ENCODE measurements around the gene AASS.
A peak's percentile ranks its signal among the peaks of the same experiment; 100 is the strongest.

The AASS gene

DNA sequence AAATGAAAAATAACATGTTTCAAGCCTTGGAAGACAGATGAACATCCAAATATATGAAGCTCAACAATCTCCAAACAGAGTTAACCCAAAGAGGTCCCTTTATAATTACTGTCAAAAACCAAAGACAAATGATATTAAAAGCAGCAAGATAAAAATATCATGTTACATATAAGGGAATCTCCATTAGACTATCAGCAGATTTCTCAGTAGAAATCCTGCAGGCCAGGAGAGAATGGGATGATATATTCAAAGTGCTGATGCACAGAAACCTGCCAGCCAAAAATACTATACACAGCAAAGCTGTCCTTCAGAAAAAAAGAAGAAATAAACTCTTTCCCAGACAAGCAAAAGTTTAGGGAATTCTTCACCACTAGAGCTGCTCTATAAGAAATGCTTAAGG is 41.0 kb downstream of the AASS start:
- no peak for DNase-seq

DNA sequence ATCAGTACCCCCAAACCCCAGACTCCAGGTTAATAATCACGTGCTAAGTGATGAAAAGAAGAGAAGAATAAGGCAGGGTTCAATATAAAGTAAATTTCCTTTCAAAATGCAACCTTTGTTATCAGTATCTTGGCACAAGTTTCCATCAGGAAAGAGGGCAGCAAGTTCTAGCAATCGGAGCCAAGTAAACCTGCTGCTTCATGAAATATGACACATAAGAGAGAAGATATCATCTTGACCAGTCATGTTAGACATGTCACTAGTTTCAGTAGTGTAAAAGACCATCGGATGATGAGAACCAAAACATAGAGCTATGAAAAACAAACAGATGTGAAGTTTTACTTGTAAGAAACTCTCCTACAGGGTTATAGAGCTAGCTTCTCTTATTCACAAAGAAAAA is 44.0 kb downstream of the AASS start:
- DNase-seq: no peak

DNA sequence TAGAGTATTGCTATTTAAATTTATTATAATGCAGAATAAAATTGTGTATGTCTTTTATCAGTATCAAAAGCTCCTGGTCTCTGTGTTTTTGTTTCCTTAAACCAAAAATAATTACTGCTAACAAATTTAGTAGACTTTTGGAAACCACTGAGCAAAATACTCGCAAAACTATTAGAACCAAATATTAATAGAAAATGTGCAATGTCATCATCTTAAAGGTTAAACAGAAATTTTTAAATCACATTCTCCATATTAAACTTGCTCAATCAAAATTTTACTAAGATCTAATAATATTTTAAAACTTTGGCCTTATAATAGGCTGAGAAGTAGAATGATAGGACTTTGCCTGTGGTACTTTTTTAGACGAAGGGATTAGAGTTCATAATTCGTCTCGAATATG is 48.4 kb downstream of the AASS start:
- no peak for DNase-seq

DNA sequence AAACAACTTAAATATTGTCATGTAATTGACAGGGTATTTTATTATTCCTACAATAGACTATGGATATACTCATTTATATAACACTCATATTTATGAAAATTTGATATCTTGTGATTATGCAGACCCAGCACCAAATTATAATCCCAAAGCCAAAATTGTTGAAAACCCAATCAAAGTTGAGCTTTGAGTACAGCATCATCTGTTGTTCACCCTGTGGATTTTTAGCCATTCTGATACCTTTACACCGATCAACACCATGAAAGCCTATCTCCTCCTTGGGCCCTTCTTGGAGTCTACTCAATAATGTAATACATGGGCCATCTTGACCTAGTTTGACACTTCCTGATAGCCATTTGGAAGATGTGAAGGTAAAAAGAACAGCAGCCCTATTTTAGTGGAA is 49.5 kb downstream of the AASS start:
- no peak for DNase-seq

DNA sequence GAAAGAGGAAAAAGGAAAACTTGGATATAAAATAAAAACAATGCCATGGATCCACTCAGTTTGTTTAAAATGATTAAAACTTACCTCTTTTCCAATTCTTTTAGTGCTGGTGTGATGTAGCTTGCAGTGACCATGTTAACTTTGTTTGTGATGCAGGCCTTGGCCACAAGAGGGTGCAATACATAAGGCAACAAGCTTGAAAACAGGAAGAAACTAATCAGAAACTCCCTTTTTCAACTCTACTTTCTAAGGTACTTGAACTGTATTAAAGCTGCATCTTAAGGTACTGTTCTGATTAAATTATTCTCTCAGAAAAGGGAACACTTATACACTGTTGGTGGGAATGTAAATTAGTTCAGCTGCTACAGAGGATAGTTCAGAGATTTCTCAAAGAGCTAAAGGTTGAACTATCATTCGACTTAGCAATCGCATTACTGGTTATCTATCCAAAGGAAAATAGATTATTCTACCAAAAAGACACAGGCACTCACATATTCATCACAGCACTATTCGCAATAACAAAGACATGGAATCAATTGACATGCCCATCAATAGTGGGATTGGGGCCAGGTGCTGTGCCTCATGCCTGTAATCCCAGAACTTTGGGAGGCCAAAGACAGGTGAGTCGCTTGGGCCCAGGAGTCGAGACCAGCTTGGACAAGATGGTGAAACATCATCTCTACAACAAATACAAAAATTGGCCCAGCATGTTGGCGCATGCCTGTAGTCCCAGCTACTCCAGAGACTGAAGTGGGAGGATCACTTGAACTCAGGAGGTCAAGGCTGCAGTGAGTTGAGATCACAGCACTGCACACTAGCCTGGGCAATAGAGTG is 50.9 kb downstream of the AASS start:
- peak; percentile 6 to 20 for DNase-seq

DNA sequence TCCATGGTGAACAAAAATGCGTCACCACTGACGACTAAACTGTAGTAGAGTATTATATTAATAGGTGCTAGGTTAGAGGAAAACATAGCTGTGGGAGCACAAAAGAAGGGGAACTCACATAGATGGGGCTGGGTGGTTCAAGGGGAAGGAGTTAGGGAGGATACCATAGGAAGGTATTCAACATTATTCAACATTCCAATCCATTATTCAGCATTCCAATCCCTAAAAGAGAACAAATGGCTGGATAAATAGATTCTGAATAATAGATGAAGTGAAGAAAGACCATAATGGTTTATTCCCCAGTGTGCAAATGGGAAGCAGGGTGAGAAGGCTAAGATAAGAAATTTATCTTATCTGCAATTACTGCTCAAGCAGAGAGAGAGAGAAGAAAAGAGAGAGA is 61.4 kb downstream of the AASS start:
- DNase-seq: no peak

DNA sequence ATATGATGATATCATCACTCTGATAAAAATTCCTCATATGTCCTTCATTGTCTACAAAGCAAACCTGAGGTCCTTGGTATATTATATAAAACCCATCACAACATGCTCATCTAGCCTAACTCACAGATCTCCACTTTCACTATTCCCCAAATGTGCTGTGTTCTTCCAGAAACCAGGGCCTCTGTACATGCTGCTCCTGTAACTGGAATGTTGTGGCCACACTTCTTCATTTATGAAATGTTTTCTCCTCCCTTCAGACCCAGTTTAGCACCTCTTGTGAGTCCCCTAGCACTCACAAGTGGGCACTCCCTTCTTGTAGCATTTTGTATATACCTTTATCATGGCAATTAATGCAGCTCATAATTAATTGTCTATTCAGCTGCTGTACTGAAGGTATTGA is 61.9 kb downstream of the AASS start:
- no peak for DNase-seq

DNA sequence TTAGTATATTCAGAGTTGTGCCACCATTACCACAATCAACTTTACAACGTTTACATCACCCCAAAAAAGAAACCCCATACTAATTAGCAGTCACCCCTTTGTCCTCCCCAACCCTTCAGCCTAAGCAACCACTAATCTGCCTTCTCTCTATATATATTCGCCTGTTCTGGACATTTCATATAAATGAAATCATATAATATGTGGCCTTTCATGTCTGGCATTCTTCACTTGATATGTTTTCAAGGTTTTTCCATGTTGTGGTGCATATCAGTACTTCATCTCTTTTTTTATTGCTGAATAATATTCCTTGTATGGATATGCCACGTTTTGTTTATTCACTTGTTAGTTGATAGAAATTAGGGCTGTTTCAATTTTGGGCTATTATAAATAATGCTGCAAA is 70.4 kb downstream of the AASS start:
- no peak for DNase-seq

DNA sequence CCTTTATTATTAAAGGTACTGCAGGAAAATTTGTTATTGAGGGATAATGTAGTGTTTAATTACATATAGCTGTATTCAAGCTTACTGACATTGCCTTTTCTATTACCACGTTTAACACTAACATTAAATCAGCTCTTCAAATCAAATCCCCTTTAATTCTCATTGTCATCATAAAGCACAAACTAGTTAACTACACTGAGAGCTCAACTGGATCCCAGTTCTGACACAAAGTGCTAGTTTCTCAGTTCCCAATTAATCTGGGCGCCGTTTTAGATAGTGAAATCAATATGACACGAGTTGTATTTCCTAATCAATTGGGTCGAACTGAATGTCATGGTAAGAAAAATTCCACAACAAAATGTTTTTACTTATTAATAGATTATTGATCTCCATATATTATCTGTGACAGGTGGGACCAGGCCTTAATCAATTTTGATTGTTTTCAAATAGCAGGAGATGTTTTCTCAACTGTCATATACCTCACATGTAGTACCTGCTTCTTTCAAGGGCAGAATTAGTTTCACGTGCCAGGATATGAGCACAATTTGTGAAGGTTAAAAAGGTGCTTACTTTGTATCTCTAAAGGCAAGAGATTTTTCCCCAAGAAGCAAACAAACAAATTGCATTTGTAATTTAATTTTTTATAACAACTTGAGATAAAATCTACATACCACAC is 71.0 kb downstream of the AASS start:
- no peak for DNase-seq

DNA sequence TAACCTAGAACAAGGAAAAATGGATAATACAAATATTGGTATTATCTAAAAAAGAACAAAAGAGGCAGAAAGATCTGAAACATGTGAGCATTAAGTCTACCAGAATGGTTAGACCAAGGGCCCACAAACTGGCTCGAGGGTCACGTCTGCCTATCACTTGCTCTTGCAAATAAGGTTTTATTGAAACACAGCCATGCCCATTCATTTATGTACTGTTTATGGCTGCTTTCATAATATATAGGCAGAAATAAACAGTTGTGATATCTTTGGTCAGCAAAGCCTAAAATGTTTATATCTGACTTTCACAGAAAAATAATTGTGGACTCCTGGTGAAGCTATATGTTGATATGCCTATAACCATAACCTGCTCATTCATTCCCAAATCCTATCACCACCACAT is 71.8 kb downstream of the AASS start:
- no peak for DNase-seq

DNA sequence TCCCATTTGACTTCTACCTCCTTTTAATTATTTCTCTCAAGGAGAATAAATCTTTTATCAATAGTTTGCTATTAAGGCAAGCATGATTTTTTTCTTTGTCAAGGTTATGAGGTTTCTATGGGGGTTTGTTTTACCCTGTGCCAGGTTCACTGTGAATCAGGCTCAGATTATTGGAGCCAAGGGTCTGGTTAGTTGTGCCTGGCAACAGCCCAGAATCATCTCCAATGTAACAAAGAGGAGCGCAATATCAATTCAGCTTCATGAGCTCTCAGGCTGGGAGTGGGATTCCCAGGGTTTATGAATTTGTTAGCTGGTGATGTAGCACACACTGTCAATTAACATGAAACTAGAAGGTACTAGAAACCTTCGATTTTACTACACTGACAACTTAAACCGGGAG is 73.2 kb downstream of the AASS start:
- DNase-seq: no peak

DNA sequence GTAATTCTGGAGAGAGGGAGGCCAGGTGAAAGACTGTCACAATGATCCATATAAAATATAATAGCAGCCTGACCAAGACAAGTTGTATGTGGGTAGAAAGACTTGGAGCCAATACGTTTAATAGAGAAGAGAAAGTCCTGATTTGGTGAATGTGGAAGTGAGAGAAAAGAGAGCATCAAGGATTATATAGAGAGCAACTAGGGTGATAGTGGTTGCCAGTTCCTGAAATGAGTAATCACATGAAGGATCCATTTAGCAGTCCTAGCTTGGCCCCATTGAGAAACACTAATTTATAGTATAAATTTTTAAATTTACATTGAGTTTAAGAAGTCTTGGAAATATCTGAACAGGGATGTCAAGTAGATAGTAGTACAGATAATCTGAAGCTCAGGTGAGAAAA is 74.0 kb downstream of the AASS start:
- no peak for DNase-seq

DNA sequence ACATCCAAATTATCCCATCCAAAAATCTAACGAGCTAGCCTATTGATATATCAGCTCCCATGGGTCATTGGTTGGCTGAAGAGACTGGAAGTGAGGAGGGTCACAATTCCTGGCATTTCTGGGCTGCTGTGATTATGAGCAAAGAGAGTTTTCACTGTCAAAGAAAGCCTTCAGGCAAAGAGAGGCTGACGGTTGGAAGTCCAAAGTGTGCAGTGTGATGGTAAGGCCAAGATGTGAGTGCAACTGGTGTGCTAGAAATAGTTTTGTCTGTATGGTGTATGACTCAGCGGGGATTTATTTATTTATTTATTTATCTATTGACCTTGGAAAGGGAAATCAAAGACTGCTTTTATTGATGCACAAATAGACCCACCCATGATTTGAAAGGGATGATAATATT is 75.0 kb downstream of the AASS start:
- no peak for DNase-seq

DNA sequence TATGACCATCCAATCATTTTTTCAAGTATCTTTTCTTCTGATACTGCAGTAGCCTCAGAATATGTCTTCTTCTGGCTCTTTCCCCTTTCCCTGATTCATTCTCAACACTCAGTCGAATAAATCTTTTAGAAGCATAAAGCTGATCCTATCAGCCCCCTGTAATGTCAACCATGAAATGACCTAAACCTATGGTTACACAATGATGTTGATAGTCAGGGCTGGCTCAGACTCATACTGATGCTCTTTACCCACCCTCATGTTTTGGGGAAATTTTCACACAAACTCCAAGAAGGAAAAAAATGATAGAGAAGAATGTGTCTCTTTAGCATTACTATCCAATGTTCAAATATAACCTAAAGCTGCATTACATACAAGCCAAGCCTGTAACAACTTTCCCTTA is 76.0 kb downstream of the AASS start:
- no peak for DNase-seq

DNA sequence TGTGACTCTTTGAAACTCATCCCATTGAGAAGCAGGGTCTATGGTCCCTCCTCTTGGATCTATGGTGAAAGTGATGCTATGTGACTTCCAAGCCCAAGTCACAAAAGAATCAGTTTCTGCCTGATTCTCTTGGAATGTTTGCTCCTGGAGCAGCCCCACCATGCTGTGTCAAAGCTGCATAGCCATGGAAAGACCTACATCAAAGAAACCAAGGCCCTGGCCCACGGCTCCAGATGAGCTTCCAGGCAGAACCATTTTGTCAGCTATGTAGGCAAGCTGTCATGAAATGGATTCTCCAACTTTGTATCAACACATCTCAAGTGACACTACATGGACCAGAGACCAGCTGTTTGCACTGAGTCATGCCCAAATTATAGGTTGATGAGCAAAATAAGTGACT is 77.0 kb downstream of the AASS start:
- no peak for DNase-seq

DNA sequence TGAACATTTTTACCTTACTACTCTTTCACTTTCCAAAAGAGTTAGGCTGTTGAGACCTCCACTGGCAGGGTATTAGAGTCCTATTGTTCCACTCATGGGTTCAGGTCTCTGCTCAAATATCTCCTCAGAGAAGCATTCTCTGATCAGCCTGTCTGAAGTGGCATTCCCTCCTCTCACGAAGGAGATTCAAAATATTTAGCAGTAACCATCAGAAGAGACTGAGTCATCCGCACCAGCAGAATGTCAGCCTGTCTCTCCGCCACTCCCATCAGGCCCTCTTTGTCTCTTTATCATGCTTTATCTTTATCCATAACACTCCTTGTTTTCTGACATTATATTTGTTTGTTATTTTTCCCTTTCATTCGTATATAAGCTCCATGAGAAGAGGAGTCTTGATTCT is 79.1 kb downstream of the AASS start:
- no peak for DNase-seq

DNA sequence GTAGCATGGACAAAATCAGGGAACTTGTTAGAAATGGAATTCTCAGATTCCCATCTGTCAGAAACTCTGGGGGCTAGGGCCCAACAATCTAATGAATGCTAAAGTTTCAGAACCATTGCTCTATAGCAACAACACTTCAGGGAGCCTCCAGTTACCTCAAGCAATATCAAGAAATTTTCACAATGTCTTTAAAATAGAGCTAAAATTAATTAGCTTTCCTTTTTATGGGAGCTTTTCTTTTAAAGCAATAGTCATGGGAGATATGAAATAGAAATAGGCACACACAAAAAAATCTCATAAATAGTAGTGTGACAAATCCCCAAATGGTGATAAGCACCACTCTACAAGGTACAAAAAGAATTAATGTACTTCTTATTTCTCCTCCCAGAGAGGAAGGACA is 80.9 kb downstream of the AASS start:
- DNase-seq: no peak

DNA sequence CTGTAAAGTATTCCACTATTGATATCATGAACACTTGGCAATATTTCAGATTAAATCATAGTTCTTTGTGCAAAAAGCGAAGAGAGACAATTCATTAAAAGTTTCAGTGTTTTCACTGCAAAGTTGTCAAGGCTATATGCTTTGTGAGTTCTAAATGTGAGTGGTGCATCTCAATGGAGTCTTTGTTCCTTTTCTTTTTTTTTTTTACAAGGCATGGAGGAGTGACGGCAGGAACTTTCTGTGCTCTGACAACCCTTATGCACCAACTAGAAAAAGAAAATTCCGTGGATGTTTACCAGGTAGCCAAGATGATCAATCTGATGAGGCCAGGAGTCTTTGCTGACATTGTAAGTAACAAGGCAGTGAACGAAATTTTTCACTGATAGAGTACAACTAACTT is 84.5 kb downstream of the AASS start:
- no peak for DNase-seq

DNA sequence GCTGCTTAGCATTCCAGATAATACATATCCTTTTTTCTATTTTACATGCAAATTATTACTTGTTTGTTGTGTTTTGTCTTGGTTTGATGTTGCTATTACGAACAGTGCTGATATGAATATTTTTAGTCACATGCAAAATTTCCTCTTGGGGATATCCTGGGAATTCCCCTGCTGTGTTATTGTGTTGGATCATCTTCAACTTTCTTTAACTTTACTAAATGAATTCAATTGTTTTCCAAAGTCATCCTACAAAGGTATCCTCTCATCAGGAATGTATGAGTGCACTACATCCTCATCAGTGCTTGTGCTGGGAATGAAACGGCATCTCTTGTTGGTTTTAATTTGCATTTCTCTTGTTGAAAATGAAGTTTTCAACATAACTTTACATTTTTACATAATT is 87.1 kb downstream of the AASS start:
- no peak for DNase-seq

DNA sequence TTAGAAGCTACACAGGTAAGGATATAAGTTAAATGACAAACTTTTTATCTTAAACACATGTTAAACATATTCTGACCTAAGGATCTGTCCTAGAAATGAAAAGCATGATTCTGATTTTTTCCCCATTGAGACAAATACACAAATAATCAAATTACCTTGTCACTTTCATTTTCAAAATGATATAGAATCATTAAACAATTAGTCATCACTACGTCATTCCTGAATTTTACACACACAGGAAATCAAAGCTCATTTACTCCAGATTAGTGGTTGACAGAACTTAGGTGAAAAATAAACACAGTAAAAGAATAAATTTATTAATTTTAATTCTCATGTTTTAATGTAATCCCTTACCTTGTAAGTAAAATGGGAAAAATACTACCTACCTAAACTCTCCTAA is 89.0 kb downstream of the AASS start:
- DNase-seq: no peak

DNA sequence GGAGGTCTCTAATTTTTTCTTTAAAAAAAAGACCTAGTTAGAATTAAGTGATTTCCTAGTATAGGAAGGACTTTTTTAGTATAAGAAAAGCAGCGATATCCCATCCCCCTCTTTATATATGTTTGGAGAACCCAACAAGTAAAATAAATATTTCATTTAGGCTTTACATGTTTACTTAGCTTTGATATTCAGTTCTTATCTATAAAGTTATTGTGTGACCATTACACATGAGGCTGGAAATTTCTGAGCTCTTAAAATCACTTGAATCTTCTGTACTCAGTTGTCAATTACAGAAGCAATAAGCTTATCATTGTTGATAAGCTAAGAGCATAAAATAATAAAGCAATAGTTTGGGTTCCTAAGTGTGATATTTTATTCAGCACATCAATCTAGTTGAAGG is 89.7 kb downstream of the AASS start:
- DNase-seq: no peak

DNA sequence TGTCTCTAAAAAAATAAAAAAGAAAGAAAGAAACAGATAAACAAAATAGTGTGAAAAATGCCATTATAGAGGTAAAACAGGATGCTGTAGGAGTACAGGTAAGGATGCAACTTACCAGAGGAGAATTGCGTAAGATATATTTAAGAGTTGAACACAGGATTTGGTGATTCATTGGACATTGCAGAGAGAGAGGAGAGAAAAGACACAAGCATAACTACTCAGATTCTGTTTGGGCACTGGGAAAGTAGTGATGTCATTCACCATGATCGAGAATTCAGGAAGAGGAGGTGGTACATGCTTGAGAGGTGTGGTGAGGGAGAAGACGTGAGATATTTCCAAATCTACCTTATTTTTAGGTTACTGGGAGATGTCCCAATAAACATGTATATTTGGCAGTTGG is 97.6 kb downstream of the AASS start:
- no peak for DNase-seq

DNA sequence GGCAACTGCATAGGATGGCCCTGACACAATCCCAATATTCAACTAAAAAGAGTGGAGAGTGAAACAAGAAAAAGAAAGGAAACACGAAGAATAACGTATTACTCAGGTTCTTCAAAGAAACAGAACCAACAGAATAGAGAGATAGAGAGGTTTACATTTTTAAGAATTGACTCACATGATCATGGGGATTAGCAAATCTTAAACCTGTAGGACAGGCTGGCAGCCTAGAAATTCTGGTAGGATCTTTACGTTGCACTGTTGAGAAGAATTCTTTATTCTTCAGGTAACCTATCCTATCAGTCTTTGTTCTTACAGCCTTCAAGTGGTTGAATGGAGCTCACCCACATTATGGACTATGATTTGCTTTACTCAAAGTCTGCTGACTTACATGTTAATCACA is 103.9 kb downstream of the AASS start:
- DNase-seq: no peak

DNA sequence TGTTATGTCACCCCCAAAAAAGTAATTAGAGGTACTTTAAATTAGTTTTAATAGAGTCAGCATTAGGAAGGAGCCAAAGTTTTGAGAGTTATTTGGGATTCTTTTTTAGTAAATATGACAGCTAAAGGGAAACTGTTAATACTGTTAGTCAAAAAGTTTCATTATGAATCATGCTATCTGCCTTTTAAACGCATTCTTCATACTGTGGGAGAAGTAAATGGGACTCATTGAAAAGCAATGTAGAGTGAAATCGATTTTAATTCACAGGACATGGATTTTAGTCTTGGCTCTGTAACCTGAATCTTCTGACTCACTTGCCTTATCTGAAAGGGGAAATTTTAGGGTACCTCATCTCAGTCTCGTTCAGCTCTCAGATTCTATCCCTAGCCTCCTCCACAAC is 105.1 kb downstream of the AASS start:
- DNase-seq: no peak

DNA sequence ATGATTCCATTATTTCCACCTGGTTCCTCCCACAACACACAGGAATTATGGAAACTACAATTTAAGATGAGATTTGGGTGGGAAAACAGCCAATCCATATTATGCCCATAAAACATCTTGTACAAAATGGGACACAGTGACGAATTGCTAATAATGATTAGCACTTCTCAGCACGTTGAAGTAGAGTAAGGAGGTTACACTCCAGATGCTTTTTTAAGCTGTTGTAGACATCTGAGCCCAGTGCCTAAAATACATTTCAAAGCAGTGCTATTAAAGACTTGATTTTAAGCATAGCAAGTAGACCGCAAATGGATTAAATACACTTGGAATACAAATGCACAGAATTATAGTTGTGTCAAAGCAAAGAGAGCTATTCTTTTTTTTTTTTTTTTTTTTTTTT is 105.9 kb downstream of the AASS start:
- DNase-seq: no peak
